ENCODE results near the gene NPC1. TPM values are rescaled to one million over a fixed set of nuclear protein-coding genes. Genes with fewer than 3 reads are reported as not detected.

The NPC1 gene
- total and polyA plus RNA-seq, 2 of the 8 experiments (the other 6 are each of a cell fraction or from before 2014, with no cell fraction given): 34.1 to 39.5 TPM

DNA sequence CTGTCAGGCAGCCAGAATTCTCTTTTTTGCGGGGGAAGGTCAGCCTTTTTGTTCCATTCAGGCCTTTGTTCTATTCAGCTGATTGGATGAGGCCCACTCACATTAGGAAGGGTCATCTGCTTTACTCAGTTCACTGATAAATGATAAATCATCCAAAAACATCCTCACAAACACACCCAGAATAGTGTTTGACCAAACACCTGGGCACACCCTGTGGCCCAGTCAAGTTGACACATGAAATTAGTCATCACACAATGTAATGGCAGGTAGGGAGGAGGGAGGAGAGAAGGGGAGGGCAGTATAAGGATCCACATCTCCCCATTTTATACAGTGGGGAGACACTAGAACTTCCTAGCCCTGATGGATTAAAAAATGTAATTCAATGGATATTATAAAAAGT lies 91.3 kb downstream of the NPC1 start:
- Histone ChIP-seq H2BK12ac (ENCODE audit: low read depth, low read length) (no peak overlapping the region), H3K4me2 (ENCODE audit: insufficient read depth in 1 of 2, low read depth in 2 of 2, low read length in 2 of 2) (no peak overlapping the region), H3K4me3 (ENCODE audit: extremely low read depth in 1 of 4, insufficient read depth in 2 of 4, low read depth in 3 of 4, low read length in 4 of 4) (no peak overlapping the region), H3K9ac (replicated peaks in 1 of 4; ENCODE audit: extremely low read depth in 1 of 4, low read depth in 3 of 4, low read length in 3 of 4) (no peak overlapping the region), H3K23me2 (ENCODE audit: low read depth, low read length) (no peaks in the 10 kb centered on the region), H2AFZ (ENCODE audit: low read length) (no peak overlapping the region), H3K9me3 (ENCODE audit: insufficient read depth in 2 of 2, low read depth in 1 of 2, low read length in 1 of 2) (no peaks in the 10 kb centered on the region), H4K5ac (ENCODE audit: insufficient read length, low read depth, low read length) (no peak overlapping the region), H3K4me1 (replicated peaks in 1 of 4; ENCODE audit: control insufficient read depth in 3 of 4, insufficient read depth in 4 of 4, low read length in 3 of 4) (no peaks in the 10 kb centered on the region), H4K20me1 (replicated peaks in 1 of 2; ENCODE audit: control insufficient read depth in 1 of 2, insufficient read depth in 2 of 2, low read length in 2 of 2) (no peaks in the 10 kb centered on the region), H3K36me3 (ENCODE audit: control insufficient read depth in 2 of 4, insufficient read depth in 4 of 4, low read length in 3 of 4) (no peaks in the 10 kb centered on the region), H3K27ac (ENCODE audit: low read depth, low read length) (no peak overlapping the region), H3K56ac (replicated peaks; ENCODE audit: insufficient read length, low read depth, low read length) (no peak overlapping the region), H2BK120ac (replicated peaks; ENCODE audit: low read depth, low read length) (no peak overlapping the region), H2BK5ac (ENCODE audit: low read depth, low read length) (no peak overlapping the region), H2BK15ac (ENCODE audit: low read length) (no peak overlapping the region), H3K18ac (ENCODE audit: extremely low read depth, low read length) (no peak overlapping the region), H4K8ac (ENCODE audit: extremely low read depth, insufficient read depth, low read length) (no peak overlapping the region), H3K79me1 (ENCODE audit: low read depth, low read length) (no peaks in the 10 kb centered on the region), H4K91ac (replicated peaks; ENCODE audit: insufficient read length, low read length) (no peak overlapping the region), H3K79me2 (ENCODE audit: control insufficient read depth in 1 of 2, insufficient read depth in 2 of 2, low read length in 2 of 2) (no peaks in the 10 kb centered on the region), H2BK20ac (ENCODE audit: low read length) (no peak overlapping the region), H3K27me3 (replicated peaks in 1 of 4; ENCODE audit: control insufficient read depth in 3 of 4, extremely low read depth in 1 of 4, insufficient read depth in 3 of 4, low read length in 3 of 4) (no peaks in the 10 kb centered on the region), H3K23ac (ENCODE audit: insufficient read length) (no peak overlapping the region), H3K14ac (ENCODE audit: insufficient read length) (no peak overlapping the region), H2AK5ac (ENCODE audit: low read depth, low read length) (no peak overlapping the region), H3K4ac (replicated peaks; ENCODE audit: insufficient read length, low read depth, low read length) (no peak overlapping the region)
- POLR2A ChIA-PET (ENCODE audit: partially characterized antibody): no interaction called here
- CTCF ChIA-PET (ENCODE audit: partially characterized antibody): no interaction called here
- 95% methylated on average over 1 of the region's 1 CpG; no CpG with 5 or more reads in 1 of the 2 experiments for WGBS, 2 experiments (ENCODE audit: extremely low coverage in 1 of 2, insufficient coverage in 1 of 2, insufficient read length in 1 of 2, insufficient replicate concordance in 2 of 2, low coverage in 1 of 2, low lambda C conversion rate in 2 of 2, missing lambda C conversion rate in 1 of 2)
- FAIRE-seq: no peak
- TF ChIP-seq KDM1A (IDR thresholded peaks at IDR 0.05; ENCODE audit: borderline replicate concordance, low read length): no peak
- TF ChIP-seq, protein P1, sequence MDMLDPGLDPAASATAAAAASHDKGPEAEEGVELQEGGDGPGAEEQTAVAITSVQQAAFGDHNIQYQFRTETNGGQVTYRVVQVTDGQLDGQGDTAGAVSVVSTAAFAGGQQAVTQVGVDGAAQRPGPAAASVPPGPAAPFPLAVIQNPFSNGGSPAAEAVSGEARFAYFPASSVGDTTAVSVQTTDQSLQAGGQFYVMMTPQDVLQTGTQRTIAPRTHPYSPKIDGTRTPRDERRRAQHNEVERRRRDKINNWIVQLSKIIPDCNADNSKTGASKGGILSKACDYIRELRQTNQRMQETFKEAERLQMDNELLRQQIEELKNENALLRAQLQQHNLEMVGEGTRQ (IDR thresholded peaks at IDR 0.05; ENCODE audit: low read length): no peak
- TF ChIP-seq SRF (IDR thresholded peaks at IDR 0.05; ENCODE audit: low read depth, low read length): no peak
- TF ChIP-seq YY1 (IDR thresholded peaks at IDR 0.05; ENCODE audit: low read depth, low read length): no peak
- TF ChIP-seq CREB1 (IDR thresholded peaks at IDR 0.05): no peak
- no peak for TF ChIP-seq CHD1 (IDR thresholded peaks at IDR 0.05; ENCODE audit: low read depth, low read length)
- no peak for DNase-seq (ENCODE audit: low read depth in 1 of 2, low spot score in 2 of 2)

Data from H1 (cell line).